Hepatocyte (in vitro differentiated cells): ENCODE results near the gene LBX1. TPM values are rescaled to one million over a fixed set of nuclear protein-coding genes. Genes with fewer than 3 reads are reported as not detected.

Experiments
- DNase-seq: peaks from one replicate; pipeline ENCODE4 v3.0.0-alpha.2; 2016; ENCODE audit warnings: low spot score
- H2AFZ ChIP-seq: fragments of 200-600 bp; sonication (generic); 2 replicates; pipeline ENCODE4 v1.6.0; 2016; ENCODE audit warnings: antibody characterized with exemption, mild to moderate bottlenecking
- H3K27ac ChIP-seq: fragments of 200-600 bp; sonication (generic); 2 replicates; pipeline ENCODE4 v1.5.1; 2016; ENCODE audit warnings: mild to moderate bottlenecking
- H3K27me3 ChIP-seq: fragments of 200-600 bp; sonication (generic); 2 replicates; pipeline ENCODE4 v1.6.1; 2016
- H3K36me3 ChIP-seq: fragments of 200-600 bp; sonication (generic); replicated peaks from 2 replicates; pipeline ENCODE4 v1.5.1; 2016; ENCODE audit warnings: low read depth; ENCODE audit not compliant: insufficient read depth
- H3K4me1 ChIP-seq: fragments of 200-600 bp; sonication (generic); 2 replicates; pipeline ENCODE4 v1.5.1; 2016; ENCODE audit warnings: mild to moderate bottlenecking, moderate library complexity; ENCODE audit not compliant: insufficient read depth
- H3K4me2 ChIP-seq: fragments of 200-600 bp; sonication (generic); 2 replicates; pipeline ENCODE4 v1.6.0; 2016
- H3K4me3 ChIP-seq: fragments of 200-600 bp; sonication (generic); 2 replicates; pipeline ENCODE4 v1.5.1; 2016; ENCODE audit warnings: mild to moderate bottlenecking
- H3K79me2 ChIP-seq: fragments of 200-600 bp; sonication (generic); 2 replicates; pipeline ENCODE4 v1.6.0; 2017; ENCODE audit warnings: mild to moderate bottlenecking
- H3K9me2 ChIP-seq: fragments of 200-600 bp; sonication (generic); replicated peaks from 2 replicates; pipeline ENCODE4 v1.6.0; 2017; ENCODE audit warnings: mild to moderate bottlenecking; ENCODE audit not compliant: insufficient read depth
- H3K9me3 ChIP-seq: fragments of 200-600 bp; sonication (generic); 2 replicates; pipeline ENCODE4 v1.5.1; 2016; ENCODE audit warnings: low read depth, mild to moderate bottlenecking
- H4K20me1 ChIP-seq: fragments of 200-600 bp; sonication (generic); 2 replicates; pipeline ENCODE4 v1.6.0; 2016; ENCODE audit warnings: mild to moderate bottlenecking; ENCODE audit not compliant: insufficient read depth, poor library complexity, severe bottlenecking
- EZH2 ChIP-seq: fragments of 200-600 bp; sonication (generic); IDR thresholded peaks from 2 replicates; pipeline ENCODE4 v1.6.1; 2016; ENCODE audit warnings: antibody characterized with exemption, mild to moderate bottlenecking, borderline replicate concordance
- EZH2phosphoT487 ChIP-seq: fragments of 200-600 bp; sonication (generic); IDR thresholded peaks from one replicate; pipeline ENCODE4 v1.6.1; 2018; ENCODE audit warnings: antibody characterized with exemption, mild to moderate bottlenecking, low read depth, moderate library complexity; ENCODE audit not compliant: unreplicated experiment, severe bottlenecking
- WGBS: methylation state at CpG from one replicate; pipeline ENCODE4 v1.1.6; 2016; ENCODE audit warnings: low lambda C conversion rate; ENCODE audit errors: missing lambda C conversion rate; 5-methylcytosine and 5-hydroxymethylcytosine counted together
- polyA plus RNA-seq: library from polyadenylated mRNA; unstranded; fragments of >200 nt; fragmentation: Nextera tagmentation; extraction: Ambion mirVana; gene quantifications from 2 replicates; pipeline ENCODE4 v1.2.1, GENCODE V29; 2016
- total RNA-seq: library from RNA; depleted of rRNA; stranded (reverse); fragments of >200 nt; gene quantifications from 2 replicates; pipeline ENCODE4 v1.2.3, GENCODE V29; 2014
- TF ChIP-seq, protein P1 (sequence below): fragments of 200-600 bp; sonication (generic); IDR thresholded peaks from 2 replicates; pipeline ENCODE4 v1.5.1; 2016; ENCODE audit warnings: antibody characterized with exemption, mild to moderate bottlenecking; ENCODE audit not compliant: poor library complexity

Gene LBX1
- total and polyA plus RNA-seq, 2 experiments from 2014 or later: not detected

DNA sequence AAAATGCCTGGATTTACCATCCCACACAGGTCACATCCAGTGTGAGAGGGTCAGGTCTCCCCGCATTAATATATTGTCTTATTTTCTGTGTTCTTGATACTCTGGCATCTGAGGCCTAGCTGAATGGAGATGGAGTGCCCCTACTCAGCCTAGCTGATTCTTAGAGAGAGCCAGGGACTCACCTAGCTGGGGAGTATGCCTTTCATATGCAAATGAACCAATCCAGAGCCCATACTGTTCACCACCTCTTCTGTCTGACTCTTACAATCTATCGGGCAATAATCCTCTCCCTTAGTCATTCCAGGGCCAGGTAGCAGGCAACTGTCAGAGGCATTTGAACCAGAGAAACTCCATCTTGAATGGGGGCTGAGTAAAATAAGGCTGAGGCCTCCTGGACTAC lies 46.3 kb downstream of the LBX1 start:
- peaks cover 8% of the 10 kb centered on the region for H3K27me3 ChIP-seq
- DNase-seq: no peak
- no peak overlapping the region for H3K4me3 ChIP-seq
- no peaks in the 10 kb centered on the region for H4K20me1 ChIP-seq
- WGBS: 73% methylated on average over 2 of the region's 2 CpGs
- H3K4me2 ChIP-seq: no peak overlapping the region
- H3K36me3 ChIP-seq: no peaks in the 10 kb centered on the region
- H2AFZ ChIP-seq: no peak overlapping the region
- H3K9me2 ChIP-seq: no peaks in the 10 kb centered on the region
- TF ChIP-seq, protein P1, sequence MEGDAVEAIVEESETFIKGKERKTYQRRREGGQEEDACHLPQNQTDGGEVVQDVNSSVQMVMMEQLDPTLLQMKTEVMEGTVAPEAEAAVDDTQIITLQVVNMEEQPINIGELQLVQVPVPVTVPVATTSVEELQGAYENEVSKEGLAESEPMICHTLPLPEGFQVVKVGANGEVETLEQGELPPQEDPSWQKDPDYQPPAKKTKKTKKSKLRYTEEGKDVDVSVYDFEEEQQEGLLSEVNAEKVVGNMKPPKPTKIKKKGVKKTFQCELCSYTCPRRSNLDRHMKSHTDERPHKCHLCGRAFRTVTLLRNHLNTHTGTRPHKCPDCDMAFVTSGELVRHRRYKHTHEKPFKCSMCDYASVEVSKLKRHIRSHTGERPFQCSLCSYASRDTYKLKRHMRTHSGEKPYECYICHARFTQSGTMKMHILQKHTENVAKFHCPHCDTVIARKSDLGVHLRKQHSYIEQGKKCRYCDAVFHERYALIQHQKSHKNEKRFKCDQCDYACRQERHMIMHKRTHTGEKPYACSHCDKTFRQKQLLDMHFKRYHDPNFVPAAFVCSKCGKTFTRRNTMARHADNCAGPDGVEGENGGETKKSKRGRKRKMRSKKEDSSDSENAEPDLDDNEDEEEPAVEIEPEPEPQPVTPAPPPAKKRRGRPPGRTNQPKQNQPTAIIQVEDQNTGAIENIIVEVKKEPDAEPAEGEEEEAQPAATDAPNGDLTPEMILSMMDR: no peak
- TF ChIP-seq EZH2phosphoT487: no peak
- TF ChIP-seq EZH2: no peak
- no peaks in the 10 kb centered on the region for H3K4me1 ChIP-seq
- no peaks in the 10 kb centered on the region for H3K9me3 ChIP-seq
- H3K79me2 ChIP-seq: no peaks in the 10 kb centered on the region
- no peak overlapping the region for H3K27ac ChIP-seq

Other genes with a start within 250 kb of the LBX1 start
- 60.1 and 65.9 TPM in 2 replicates for gene MRPL43, start 242.0 kb downstream of the LBX1 start, total RNA-seq
- 111 and 112 TPM in 2 replicates for gene MRPL43, start 242.0 kb downstream of the LBX1 start, polyA plus RNA-seq
- 3.2 and 5.0 TPM in 2 replicates for gene TWNK, start 241.9 kb downstream of the LBX1 start, total RNA-seq
- gene TWNK, start 241.9 kb downstream of the LBX1 start, polyA plus RNA-seq: 4.0 and 5.1 TPM in 2 replicates
- gene LZTS2, start 229.7 kb downstream of the LBX1 start, total RNA-seq: 62.9 and 73.6 TPM in 2 replicates
- gene LZTS2, start 229.7 kb downstream of the LBX1 start, polyA plus RNA-seq: 88.5 and 90.7 TPM in 2 replicates
- gene PDZD7, start 198.3 kb downstream of the LBX1 start, total RNA-seq: 2.5 and 6.0 TPM in 2 replicates
- 8.4 and 10.5 TPM in 2 replicates for gene PDZD7, start 198.3 kb downstream of the LBX1 start, polyA plus RNA-seq
- 92.4 and 102 TPM in 2 replicates for gene SFXN3, start 198.2 kb downstream of the LBX1 start, total RNA-seq
- gene SFXN3, start 198.2 kb downstream of the LBX1 start, polyA plus RNA-seq: 93.6 and 126 TPM in 2 replicates
- gene KAZALD1, start 167.5 kb downstream of the LBX1 start, total RNA-seq: 31.9 and 34.8 TPM in 2 replicates
- 18.2 and 19.5 TPM in 2 replicates for gene KAZALD1, start 167.5 kb downstream of the LBX1 start, polyA plus RNA-seq
- 0.24 TPM in 1 of 2 replicates, not detected in the other for gene TLX1, start 98.2 kb downstream of the LBX1 start, total RNA-seq
- gene TLX1, start 98.2 kb downstream of the LBX1 start, polyA plus RNA-seq: 0.68 TPM in 1 of 2 replicates, not detected in the other
- 24.3 and 25.9 TPM in 2 replicates for gene BTRC, start 124.7 kb upstream of the LBX1 start, total RNA-seq
- gene BTRC, start 124.7 kb upstream of the LBX1 start, polyA plus RNA-seq: 14.5 and 15.9 TPM in 2 replicates